GM19438 (cell line): ENCODE results near the gene DOHH.

Experiments used
- ATAC-seq: cut with Tn5 transposase; IDR thresholded peaks from one replicate; pipeline ENCODE4 v1.9.1; 2021; ENCODE audit warnings: low read depth; ENCODE audit not compliant: unreplicated experiment

DOHH gene

DNA sequence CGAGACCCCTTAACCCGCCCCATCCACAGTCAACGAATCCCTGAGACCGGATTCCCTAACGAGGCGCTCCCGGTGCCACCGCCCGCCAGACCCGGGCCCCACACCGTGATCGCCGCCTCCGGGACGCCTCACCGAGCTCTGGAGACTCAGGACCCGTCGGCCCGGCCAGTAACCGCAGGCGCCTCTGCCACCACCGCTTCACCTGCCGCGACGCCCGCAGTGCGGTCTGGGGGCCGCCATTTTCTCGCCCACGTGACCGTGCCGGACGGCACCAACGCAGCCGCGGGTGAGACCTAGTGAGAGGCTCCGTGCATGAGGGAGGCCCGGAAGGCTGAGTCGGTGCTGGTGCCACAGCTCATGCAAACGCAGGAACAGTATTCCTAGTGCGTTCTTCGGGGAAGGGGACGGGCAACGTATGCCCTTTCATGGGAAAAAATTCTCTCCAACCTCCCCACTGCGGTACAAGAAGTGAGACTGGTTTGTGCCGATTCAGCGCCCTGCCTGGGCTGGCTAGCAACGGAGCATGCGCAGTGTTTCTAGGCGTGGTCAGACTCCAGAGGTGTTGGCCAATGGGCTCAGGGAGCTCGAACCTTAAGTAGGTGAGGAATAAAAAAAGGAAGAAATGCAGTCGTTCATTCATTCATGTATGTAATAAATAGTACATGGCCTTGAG lies at the start of gene DOHH:
Gene DOHH, minus strand, starts transcription at position 246 of the 673 bp plus-strand sequence. CDS start 3,860 bp downstream, outside the sequence.
- peak; percentile 77 for ATAC-seq

GRCh38 chr19:3549816-3550215 lies 49.3 kb upstream of the DOHH start:
- no peak for ATAC-seq

DNA sequence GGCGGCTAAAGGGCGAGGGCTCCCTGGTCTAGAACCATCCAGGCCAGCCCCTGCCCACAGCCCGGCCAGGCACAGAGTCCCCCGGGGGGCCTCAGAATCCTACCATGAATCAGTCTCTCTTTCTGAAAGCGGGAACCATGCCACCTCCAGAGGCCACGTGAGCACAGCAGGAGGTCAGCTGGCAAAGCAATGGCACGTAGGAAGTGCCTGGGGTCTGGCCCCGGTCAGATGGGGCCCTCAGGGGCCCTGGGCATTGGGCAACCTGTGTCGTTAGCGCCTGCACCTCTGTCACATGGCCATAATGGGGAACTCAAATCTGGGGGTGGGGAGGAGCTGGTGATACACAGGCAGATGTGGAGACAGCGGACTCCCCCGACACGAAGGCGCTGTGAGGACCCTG lies 48.1 kb upstream of the DOHH start:
- no peak for ATAC-seq

DNA sequence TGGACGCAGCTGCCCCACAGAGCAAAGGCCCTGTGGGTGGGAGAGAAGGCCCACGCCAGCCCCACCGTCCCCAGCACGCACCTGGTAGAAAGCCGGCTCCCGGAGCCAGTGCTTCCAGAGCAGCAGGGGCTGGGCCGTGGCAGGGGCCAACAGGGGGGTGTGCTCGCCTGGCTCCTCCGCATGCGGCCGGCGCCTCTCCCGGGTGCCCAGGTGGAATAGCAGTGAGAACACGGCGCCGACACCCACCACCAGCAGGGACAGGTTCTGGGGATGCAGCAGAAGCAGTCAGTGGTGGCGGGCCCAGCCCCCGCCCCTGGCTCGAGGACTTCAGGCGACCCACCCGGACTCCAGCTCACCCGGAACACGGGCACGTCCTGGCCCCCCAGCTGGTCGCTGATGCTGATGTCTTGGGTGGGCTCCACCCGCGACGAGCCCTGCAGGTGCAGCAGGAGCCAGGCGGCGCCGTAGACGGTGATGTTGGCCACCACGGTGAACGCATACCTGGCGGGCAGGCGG lies 47.4 kb upstream of the DOHH start:
- ATAC-seq = no peak

DNA sequence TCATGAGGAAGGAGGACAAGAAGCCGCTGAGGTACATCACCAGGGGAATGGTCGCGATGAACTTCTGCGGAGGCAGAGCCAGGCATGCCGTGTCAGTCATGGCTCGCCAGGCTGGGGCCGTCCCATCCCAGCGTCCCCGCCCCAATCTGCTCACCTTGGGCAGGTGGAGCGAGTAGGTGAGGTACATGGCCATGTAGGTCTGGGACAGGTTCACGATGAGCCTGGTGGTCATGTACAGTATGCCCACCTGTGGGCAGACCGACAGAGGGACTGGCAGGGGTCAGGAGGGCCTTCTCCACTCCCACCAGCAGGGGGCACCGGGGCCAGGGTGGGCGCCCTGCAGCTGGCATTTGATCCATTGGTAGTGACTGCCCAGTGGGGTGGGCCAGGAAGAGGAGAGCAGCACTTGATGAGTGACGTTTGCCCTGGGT lies 46.8 kb upstream of the DOHH start:
- no peak for ATAC-seq

- ATAC-seq = no peak
These were observed 45.6 kb upstream of the DOHH start for GRCh38 chr19:3546119-3546518.

GRCh38 chr19:3545669-3546034 lies 45.2 kb upstream of the DOHH start:
- no peak for ATAC-seq

GRCh38 chr19:3544742-3545668 lies 44.5 kb upstream of the DOHH start:
- no peak for ATAC-seq

- no peak for ATAC-seq
These were observed 43.5 kb upstream of the DOHH start for GRCh38 chr19:3544058-3544376.

GRCh38 chr19:3543150-3544057 lies 42.9 kb upstream of the DOHH start:
- no peak for ATAC-seq

DNA sequence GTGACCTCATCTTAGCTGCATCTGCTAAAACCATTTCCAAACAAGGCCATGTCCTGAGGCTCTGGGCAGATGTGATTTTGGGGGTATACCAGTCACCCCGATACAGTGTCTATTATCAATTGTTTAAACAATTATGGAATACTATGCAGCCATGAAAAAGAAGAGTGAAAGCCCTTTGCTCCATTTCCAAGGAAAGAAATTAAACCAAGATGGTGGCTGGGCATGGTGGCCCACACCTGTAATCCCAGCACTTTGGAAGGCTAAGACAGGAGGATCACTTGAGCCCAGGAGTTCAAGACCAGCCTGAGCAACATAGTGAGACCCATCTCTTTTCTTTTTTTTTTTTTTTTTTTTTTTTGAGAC lies 39.3 kb upstream of the DOHH start:
- no peak for ATAC-seq

DNA sequence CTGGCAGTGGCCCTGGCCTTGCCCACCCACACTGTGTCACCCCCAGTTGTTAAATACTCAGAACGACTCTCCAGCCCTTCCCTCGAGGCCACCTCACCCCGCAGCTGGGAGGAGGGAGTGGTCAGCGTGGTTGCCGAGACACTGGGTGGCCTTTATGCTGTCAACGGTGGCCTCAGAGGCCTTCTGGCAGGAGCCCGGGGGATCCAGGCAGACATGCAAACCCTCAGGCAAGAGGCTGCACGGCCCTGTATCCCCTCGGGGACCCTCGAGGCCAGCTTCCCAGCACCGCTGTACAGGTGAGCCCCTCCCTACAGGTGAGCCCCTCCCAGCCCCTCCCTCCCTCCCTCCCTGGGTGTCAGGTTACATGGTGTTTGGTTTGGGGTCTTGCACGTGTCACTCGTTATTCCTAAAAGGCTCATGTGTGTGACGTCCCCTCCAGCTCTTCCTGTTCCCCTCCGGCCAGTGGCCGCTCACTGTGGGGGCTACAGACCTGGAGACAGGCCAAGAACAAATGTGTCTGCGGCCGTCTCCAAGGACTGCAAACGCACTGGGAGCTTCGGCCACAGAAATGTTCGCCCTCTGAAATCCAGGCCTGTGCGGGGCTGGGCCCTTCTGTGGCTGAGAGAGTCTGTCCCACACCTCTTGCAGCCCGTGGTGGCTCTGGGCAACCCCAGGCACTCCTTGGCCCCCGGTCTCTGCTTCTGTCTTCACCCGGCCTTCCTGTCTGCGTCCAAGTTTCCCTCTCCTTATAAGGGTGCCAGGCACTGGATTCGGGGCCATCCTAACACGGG lies 38.7 kb upstream of the DOHH start, which contains the start of gene TEKTIP1:
Gene TEKTIP1, plus strand, starts transcription at position 210 of the 791 bp plus-strand sequence. Its CDS starts 4 bp downstream, at position 214.
- ATAC-seq = no peak

- ATAC-seq = no peak
These were observed 37.9 kb upstream of the DOHH start for GRCh38 chr19:3538258-3538929.

DNA sequence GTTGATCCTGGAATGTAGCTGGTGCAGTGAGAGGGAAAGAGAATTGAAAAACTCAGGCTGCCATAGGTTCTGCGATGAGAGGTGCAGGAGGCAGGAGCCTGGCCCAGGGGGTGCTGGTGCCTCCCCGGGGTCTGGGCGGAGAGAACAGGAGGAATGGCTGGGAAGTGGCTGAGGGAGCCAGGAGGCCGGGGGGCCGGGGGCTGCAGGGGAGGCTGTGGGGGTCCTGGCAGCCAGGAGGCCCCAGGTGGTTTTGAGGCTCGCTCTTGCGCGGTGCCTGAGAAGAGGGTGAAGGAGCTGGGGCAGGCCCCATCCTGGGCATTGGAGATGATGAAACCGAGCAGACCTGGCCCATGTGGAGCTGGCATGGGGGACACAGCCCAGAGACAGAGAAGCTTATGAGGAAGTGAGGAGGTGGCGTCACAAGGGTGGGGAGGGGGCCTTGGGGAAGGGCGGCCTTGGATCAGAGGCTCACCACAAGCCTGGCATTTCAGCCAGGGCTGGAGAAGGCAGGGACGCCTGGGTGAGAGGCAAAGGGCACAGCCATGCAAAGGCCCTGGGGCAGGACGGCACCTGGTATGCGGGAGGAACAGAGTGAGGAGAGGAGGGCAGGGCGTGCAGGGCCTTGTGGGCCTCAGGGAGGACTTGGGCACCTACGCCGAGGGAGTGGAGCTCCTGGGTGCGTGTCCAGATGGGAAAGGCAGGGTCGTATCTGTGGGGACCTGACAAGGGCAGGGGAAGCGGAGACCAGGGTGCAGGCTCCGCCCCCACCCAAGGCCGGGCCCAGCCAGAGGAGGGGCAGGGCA lies 37.2 kb upstream of the DOHH start:
- ATAC-seq = no peak

- ATAC-seq = no peak
These were observed 36.6 kb upstream of the DOHH start for GRCh38 chr19:3537101-3537437.

DNA sequence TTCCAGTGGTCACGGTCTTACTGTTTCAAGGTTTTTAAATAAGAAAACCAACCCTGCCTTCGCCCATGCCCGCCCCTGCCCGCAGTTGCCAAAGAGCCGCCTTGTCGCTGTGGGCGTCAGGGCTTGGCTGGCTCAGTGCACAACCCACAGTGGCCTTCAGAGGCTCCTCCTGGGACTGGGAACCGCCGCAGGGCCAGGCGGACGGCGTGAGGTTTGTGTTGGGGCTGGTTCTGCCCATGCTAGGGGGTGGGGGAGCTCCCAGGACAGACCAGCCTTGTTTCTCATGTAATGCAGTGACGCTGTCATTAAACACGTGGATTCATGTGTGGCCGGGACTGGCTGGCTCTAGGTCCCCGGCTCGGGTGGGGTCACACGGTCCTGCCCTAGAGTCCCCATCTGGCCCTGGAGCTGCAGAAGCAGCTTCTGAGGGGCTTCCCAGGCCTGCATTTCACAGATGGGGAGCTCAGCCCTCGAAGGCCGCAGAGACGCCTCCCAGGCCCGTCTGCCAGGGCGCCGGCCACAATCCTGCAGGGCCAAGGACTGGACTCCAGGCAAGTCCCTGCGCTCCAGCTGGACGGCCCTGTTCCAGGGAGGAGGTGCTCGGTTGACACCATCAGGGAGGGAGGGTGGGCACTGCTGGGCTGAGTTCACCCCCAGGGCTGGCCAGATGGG lies 36.1 kb upstream of the DOHH start:
- ATAC-seq = no peak

DNA sequence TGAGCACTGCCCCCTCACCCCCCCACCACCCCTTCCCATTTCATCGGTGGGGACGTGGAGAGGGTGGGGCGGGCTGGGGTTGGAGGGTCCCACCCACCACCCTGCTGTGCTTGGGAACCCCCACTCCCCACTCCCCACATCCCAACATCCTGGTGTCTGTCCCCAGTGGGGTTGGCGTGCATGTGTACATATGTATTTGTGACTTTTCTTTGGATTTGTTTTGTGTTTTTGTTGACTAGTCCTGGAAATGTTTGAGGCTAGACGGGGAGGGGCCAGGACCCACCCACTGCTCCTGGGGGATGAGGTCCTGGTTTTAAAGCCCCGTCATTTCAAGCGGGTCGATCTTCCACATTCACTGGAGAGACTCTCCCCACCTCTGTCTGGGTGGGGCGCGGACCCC lies 35.5 kb upstream of the DOHH start:
- no peak for ATAC-seq

DNA sequence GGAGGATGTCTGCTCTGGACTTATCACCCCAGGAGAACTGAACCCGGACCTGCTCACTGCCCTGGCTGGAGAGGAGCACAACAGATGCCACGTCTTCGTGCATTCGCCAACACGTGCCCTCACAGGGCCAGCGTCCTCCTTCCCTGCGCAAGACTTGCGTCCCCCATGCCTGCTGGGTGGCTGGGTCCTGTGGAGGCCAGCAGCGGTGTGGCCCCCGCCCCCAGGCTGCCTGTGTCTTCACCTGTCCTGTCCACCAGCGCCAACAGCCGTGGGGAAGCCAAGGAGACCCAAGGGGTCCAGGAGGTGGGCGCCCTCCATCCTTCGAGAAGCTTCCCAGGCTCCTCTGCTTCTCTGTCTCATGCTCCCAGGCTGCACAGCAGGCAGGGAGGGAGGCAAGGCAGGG lies 35.1 kb upstream of the DOHH start:
- no peak for ATAC-seq
